Stimulated activated naive B cell treated with anti-CD40 and anti-IgM and Interleukin-4, amounts not matched to agents 10 μg/mL and 1 μg/mL and 100 μg/mL, for 72 hours (primary cell): ENCODE data around the gene FRMD8.

Experiments
- ATAC-seq, 2 donors: fragments of 150-1000 bp; cut with Tn5 transposase; replicated peaks; 2 replicates each; pipeline ENCODE4 v1.10.0; 2021; ENCODE audit warnings: moderate library complexity in 1 of 2
- DNase-seq: peaks from one replicate; pipeline ENCODE4 v3.0.0; 2021
- H3K27ac Mint-ChIP-seq: one replicate; pipeline ENCODE4 v1.8.0; 2022; ENCODE audit warnings: mild to moderate bottlenecking, mixed read lengths
- H3K27me3 Mint-ChIP-seq, 2 donors: one replicate each; pipeline ENCODE4 v1.8.0; 2022; ENCODE audit warnings: mixed read lengths in 2 of 2
- H3K36me3 Mint-ChIP-seq, 2 donors: one replicate each; pipeline ENCODE4 v1.8.0; 2022; ENCODE audit warnings: mixed read lengths in 2 of 2, mild to moderate bottlenecking in 1 of 2
- H3K4me1 Mint-ChIP-seq, 2 donors: one replicate each; pipeline ENCODE4 v1.8.0; 2022; ENCODE audit warnings: mixed read lengths in 2 of 2, mild to moderate bottlenecking in 1 of 2
- H3K4me3 Mint-ChIP-seq, 2 donors: one replicate each; pipeline ENCODE4 v1.8.0; 2022; ENCODE audit warnings: mild to moderate bottlenecking in 2 of 2, mixed read lengths in 2 of 2, moderate library complexity in 1 of 2
- H3K9me3 Mint-ChIP-seq, 2 donors: one replicate each; pipeline ENCODE4 v1.8.0; 2022; ENCODE audit warnings: mixed read lengths in 2 of 2, mild to moderate bottlenecking in 1 of 2

Gene FRMD8

DNA sequence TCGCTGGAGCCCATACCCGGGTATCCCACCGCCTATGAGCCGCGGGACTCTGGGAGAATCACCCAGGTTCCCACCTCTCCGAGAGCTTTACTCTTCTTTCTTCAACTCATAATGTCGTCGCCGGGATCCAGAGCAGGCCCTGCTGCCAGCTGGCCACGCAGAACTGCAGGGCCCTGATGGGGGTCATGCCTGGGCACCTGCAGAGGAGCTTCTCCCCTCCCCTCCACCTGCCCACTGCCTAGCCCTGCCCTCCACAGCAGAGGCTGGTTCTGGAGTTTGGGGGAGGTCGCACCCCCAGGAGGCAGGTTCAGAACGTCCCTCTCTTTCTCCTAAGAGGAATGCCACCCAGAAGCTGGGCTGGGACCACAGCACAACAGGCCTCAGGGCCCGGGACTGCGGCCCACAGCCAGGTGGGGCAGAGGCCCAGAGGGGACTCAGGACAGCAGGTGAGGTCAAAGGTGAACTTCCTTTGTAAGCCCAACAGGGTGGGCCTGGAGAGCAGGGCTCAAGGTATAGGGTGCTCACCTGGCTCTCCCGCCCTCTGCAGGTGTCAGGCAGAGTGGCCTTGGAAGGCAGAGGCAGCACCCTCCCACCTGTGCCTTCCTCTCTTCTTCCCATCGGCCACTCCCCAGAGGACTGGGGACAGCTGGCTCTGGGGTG lies 5.8 kb upstream of the FRMD8 start:
- no peak for DNase-seq
- Mint-ChIP-seq H3K27me3 (no peaks in the 10 kb centered on the region), H3K4me3 (peak overlapping the region; percentile 50 to 87), H3K9me3 (no peaks in the 10 kb centered on the region), H3K36me3 (peaks cover 0 to 2% of the 10 kb centered on the region in 2 donors), H3K4me1 (peaks cover 51 to 85% of the 10 kb centered on the region in 2 donors), H3K27ac (peak overlapping the region; percentile 96)
- no peak for ATAC-seq

DNA sequence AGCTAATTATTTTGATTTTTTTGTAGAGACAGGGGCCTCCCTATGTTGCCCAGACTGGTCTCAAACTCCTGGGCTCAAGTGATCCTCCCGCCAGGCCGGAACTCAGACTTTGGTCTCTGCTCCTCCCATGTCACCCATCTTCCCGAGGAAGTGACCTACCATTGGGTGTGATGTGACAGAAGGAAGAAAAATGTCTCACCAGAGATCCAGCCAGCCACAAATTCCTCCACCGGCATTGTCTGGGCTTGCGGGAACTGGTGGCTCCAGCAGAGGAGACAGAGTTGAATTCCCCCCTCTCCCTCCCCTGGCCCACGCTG lies 4.8 kb upstream of the FRMD8 start:
- peak in 1 of 2 donors; percentile 2 for ATAC-seq
- Mint-ChIP-seq H3K4me3 (peak overlapping the region; percentile 87 to 88), H3K36me3 (peaks cover 0 to 2% of the 10 kb centered on the region in 2 donors), H3K4me1 (peaks cover 53 to 81% of the 10 kb centered on the region in 2 donors), H3K27ac (peak overlapping the region; percentile 96), H3K27me3 (no peaks in the 10 kb centered on the region), H3K9me3 (no peaks in the 10 kb centered on the region)
- DNase-seq = peak; percentile 37

DNA sequence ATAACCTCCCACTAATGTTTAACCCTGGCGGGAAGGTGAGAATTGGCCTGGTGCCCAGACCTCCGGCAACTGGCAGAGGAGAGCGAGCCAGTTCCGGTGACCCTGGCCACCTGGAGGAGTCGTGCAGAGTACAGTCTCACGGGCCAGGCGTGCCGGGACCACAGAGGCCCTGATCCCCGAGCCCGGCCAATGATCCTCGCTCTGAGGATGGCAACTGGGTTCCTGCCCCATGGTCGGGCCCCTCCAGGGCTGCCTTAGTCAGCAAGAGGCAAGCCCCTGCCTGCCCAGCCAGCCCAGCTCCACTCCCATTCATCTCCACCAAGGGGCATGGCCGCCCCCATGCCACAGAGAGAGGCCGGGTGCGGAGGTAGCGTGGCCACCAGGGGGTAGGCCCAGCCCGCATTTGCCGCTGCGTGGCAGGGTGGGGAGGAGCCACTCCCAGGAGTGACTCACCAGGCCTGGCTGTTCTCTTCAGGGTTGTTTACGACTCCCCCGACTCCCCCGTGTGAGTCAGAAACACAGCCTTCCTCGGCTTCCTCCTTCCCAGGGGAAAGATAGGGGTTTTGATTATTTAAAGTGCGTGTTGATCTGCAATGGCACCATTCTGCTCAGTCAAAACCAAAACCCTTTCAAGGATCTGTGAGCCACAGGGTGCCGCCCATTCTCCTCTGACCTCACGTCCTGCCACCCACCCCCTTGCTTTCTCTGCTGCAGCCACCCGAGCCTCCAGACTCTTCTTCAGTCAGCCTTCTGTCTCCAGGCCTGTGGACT lies 4.2 kb upstream of the FRMD8 start, which contains the start of gene SLC25A45:
Gene SLC25A45, minus strand, starts transcription at position 614 of the 771 bp plus-strand sequence. CDS start 695 bp downstream, outside the sequence.
- Mint-ChIP-seq H3K9me3 (no peaks in the 10 kb centered on the region), H3K27ac (peak within 1 kb of the TSS; percentile 96), H3K27me3 (no peaks in the 10 kb centered on the region), H3K4me1 (peaks cover 51 to 82% of the 10 kb centered on the region in 2 donors), H3K4me3 (peak within 1 kb of the TSS; percentile 87 to 88), H3K36me3 (peaks cover 0 to 6% of the 10 kb centered on the region in 2 donors)
- DNase-seq (peak; percentile 95), ATAC-seq (peak; percentile 82 to 84)

DNA sequence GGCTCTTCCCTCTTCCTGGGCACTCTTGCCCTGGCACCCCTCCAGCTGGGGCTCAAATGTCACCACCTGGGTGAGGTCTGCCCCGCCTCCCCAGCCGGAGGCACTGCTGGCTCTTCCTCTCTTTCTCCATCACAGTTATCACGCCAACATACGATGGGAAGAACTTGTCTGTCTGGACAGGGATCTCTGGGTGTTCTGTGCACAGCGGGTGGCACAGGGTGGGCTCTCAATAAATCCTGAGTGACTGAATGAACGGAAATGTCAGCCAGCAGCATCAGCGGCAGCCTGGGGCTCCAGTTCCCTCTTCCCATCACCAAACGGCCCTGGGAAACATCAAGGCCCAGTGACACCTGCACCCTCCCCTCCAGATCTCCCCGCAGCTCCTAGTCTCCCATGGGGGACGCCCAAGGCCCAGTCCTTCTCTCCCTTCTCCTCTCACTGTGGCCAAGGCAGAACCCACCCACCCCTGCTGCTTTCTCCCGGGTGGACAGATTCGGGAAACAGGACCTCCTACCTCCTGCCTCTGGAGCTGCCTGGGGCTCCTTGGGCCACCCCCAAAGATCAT lies 3.6 kb upstream of the FRMD8 start:
- DNase-seq (no peak), ATAC-seq (no peak)
- Mint-ChIP-seq H3K27me3 (no peaks in the 10 kb centered on the region), H3K36me3 (peaks cover 0 to 6% of the 10 kb centered on the region in 2 donors), H3K9me3 (no peaks in the 10 kb centered on the region), H3K27ac (peak overlapping the region; percentile 96), H3K4me1 (peaks cover 44 to 80% of the 10 kb centered on the region in 2 donors), H3K4me3 (peak overlapping the region; percentile 87 to 88)

DNA sequence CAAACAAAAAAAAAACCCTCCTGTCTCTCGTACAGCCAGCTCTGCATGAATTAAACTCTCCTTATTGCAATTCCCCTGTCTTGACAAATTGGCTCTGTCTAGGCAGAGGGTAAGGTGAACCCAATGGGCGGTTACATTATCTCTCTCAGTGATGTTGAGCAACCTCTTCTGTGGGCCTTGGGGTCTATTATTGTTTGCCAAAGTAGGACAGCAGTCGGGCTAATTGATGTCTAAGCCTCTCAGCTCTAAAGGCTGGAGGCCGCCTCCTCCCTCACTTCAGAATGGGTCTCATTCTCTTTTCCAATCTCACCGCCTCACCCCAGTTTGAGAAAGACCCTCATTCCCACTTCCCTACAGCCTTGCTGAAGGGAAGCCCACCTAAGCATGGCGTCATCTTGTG lies 2.7 kb upstream of the FRMD8 start:
- Mint-ChIP-seq H3K27ac (peak overlapping the region; percentile 83), H3K4me1 (peaks cover 42 to 80% of the 10 kb centered on the region in 2 donors), H3K9me3 (no peaks in the 10 kb centered on the region), H3K36me3 (peaks cover 3 to 13% of the 10 kb centered on the region in 2 donors), H3K27me3 (no peaks in the 10 kb centered on the region), H3K4me3 (peak overlapping the region; percentile 1 to 87)
- no peak for DNase-seq
- no peak for ATAC-seq

DNA sequence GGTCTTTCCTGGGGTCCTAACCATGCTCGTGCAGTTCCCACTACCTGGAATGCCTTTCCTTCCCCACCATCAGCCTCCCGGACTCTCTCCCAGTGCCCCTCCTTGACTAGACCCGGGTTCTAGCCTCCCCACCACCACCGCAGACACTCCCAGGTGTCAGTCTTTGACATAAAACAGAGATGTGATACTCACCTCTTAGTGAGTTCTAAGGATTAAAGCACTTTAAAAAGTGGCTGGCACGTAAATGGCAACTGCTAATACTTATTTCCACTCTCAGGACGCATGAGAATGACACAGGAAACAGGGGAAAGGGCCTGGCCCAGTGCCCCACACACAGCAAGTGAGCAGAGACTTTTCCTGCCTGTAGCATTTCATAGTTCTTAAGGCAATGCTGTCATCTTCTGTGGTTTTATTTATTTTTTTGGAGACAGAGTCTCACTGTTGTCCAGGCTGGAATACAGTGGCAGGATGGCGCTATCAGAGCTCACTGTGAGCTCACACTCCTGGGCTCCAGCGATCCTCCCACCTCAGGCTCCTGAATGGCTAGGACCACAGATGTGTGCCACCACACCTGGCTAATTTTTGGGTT lies 2.0 kb upstream of the FRMD8 start:
- peaks cover 49 to 81% of the 10 kb centered on the region in 2 donors for H3K4me1 Mint-ChIP-seq
- no peaks in the 10 kb centered on the region for H3K27me3 Mint-ChIP-seq
- DNase-seq (no peak), ATAC-seq (no peak)
- H3K9me3 Mint-ChIP-seq = no peaks in the 10 kb centered on the region
- H3K27ac Mint-ChIP-seq = peak overlapping the region; percentile 83
- peaks cover 8 to 19% of the 10 kb centered on the region in 2 donors for H3K36me3 Mint-ChIP-seq
- peak overlapping the region; percentile 50 to 87 for H3K4me3 Mint-ChIP-seq

DNA sequence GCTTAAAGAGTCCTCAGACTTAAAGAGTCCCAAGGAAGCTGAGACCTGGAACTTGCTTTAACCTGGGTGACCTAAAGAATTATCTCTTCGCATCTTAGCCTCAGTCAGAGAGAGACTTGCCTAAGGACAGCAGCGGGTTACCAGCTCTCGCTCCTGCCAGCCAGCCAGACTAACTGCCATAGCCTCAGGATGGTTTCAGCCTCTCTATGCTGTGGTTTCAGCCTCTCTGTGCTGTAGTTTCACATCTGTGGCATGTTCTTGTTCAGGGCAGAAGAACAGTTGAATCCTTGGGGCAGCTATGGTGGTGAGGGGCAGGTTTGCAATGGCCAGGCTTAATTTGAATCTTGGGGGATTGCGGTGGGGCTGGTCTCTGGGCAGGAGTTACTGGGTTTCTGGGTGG lies 2.3 kb downstream of the FRMD8 start:
- peak overlapping the region; percentile 21 to 60 for H3K4me3 Mint-ChIP-seq
- H3K27me3 Mint-ChIP-seq = no peaks in the 10 kb centered on the region
- H3K27ac Mint-ChIP-seq = peak overlapping the region; percentile 33
- DNase-seq (no peak), ATAC-seq (no peak)
- peaks cover 54 to 78% of the 10 kb centered on the region in 2 donors for H3K4me1 Mint-ChIP-seq
- no peaks in the 10 kb centered on the region for H3K9me3 Mint-ChIP-seq
- H3K36me3 Mint-ChIP-seq = peaks cover 30 to 45% of the 10 kb centered on the region in 2 donors

DNA sequence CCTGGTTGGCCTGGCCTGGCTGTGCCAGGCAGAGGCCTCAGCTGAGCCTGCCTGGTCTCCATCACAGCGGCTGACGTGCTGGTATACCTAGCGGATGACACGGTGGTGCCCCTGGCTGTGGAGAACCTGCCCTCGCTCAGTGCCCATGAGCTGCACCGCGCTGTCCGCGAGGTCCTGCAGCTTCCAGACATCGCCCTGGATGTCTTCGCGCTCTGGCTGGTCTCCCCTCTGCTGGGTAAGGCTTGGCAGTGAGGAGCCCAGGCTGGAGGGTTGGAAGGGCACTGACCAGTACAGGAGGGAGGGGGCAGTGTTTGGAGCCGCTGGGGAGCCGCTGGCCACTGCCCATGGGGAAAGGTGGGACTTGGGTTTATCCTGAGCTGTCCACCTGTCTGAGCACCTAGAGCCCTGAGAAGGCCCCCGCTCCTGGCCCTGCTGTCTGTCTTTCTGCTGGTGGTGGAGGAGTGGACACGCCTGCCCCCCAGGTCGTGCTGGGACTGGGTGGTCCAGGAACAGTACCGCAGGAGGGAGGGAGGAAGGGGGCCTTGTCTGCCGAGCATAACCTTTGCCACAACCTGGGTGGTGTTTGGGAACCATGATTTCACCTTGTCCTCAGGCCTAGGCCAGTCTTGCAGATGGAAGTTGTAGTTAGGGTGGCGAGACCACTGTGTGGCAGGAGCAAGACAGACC lies 3.0 kb downstream of the FRMD8 start:
- Mint-ChIP-seq H3K27me3 (no peaks in the 10 kb centered on the region), H3K9me3 (no peaks in the 10 kb centered on the region), H3K4me1 (peaks cover 47 to 71% of the 10 kb centered on the region in 2 donors), H3K36me3 (peaks cover 30 to 48% of the 10 kb centered on the region in 2 donors), H3K4me3 (peak overlapping the region; percentile 5 to 60), H3K27ac (peak overlapping the region; percentile 33)
- DNase-seq (no peak), ATAC-seq (no peak)

DNA sequence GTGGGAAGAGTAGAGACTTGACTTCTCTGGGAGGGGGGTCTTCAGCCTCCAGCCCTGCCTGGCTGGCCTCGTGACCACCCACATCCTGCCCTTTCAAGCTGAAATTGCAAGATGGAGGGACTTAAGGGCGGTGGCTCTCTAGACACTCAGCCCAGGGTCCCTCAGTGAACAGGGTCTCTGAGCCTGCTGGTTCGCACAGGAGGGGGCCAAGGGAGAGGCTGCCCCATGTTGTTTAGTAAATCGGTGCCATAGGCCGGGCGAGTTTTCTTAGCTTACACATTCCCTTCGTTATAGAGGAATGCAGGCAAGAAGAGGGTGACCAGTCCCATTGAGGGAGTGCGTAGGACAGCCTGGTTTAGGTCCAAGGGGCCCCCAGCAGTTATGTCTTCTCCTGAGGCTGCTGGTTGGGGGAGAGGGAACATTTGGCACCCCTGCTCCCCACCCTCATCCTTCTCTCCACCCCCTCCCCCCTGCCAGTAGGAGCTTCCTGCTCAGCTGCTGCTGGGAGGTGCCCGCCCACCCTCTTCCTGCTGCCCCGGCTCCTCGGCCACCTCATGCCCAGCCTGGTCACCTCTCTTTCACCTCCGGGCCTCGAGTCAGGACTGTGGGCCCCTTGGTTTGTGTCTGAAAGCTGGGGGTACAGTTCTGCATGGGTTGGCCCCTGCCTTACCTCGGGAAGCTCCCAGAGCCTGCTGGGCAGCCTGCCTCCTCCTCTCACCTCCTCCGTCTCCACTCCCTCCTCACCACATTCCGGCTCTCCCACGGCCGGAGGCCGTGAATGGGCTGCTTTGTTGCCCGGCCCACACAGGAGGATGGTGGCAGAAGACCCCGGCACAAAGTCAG lies 3.9 kb downstream of the FRMD8 start:
- no peak for ATAC-seq
- H3K4me3 Mint-ChIP-seq = peak overlapping the region in 1 of 2 donors; percentile 32
- no peaks in the 10 kb centered on the region for H3K27me3 Mint-ChIP-seq
- no peak for DNase-seq
- H3K9me3 Mint-ChIP-seq = no peaks in the 10 kb centered on the region
- peaks cover 30 to 48% of the 10 kb centered on the region in 2 donors for H3K36me3 Mint-ChIP-seq
- peak overlapping the region; percentile 75 for H3K27ac Mint-ChIP-seq
- peaks cover 40 to 62% of the 10 kb centered on the region in 2 donors for H3K4me1 Mint-ChIP-seq

DNA sequence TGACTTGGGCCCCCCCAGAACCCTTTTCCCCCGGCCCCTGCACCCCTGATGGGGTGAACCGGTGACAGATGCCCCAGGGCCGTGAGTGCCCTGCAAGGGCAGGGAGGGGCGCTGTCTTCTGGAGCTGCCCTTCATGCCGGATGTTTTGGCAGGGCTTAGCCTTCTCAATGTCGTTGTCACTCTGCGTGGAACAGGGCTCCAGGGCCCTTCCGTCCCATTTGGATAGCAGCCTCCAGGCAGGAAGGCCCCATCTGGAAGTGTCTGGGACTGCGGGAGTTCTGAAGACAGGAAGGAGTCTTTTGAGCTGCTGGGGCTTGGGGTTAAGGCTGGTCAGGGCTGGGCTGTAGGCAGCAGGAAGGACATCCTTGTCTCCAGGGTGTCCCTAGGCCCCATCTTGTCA lies 4.6 kb downstream of the FRMD8 start:
- ATAC-seq (no peak), DNase-seq (no peak)
- Mint-ChIP-seq H3K36me3 (peaks cover 35 to 51% of the 10 kb centered on the region in 2 donors), H3K4me1 (peaks cover 38 to 61% of the 10 kb centered on the region in 2 donors), H3K27me3 (no peaks in the 10 kb centered on the region), H3K27ac (peak overlapping the region; percentile 75), H3K9me3 (no peaks in the 10 kb centered on the region), H3K4me3 (peak overlapping the region in 1 of 2 donors; percentile 32)

DNA sequence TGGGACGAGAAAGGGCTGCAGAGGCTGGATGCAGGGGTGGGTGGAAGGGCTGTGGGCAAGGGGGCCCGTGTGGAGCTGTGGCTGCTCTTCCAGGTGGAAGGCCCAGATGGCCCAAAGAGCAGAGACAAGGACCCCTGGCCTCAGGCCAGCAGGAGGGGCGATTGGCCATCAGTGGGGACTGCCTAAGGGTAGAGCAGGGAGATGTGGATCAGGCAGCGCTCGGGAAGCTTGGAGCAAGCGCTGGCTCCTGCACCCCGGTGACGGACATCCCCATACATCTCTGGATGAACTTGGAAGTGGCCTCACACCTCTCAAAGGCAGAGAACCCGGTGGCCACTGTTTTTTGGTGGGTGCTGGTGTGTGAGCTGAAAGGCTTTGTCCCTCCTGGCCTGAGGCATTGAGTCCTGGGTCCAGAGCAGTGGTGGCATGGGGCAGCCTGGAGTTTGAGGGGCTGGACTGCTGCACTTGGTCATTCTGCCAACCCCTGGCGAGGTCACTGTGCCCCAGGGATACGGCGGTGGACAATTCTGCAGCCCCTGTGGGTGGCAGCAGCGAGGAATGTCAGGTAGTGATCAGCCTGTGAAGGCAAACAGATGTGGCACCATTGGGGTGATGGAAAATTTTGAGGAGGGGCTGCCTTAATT lies 5.9 kb downstream of the FRMD8 start:
- no peaks in the 10 kb centered on the region for H3K9me3 Mint-ChIP-seq
- peaks cover 42 to 55% of the 10 kb centered on the region in 2 donors for H3K36me3 Mint-ChIP-seq
- no peaks in the 10 kb centered on the region for H3K27me3 Mint-ChIP-seq
- peaks cover 38 to 59% of the 10 kb centered on the region in 2 donors for H3K4me1 Mint-ChIP-seq
- no peak overlapping the region for H3K4me3 Mint-ChIP-seq
- ATAC-seq (no peak), DNase-seq (no peak)
- H3K27ac Mint-ChIP-seq = peak overlapping the region; percentile 65

DNA sequence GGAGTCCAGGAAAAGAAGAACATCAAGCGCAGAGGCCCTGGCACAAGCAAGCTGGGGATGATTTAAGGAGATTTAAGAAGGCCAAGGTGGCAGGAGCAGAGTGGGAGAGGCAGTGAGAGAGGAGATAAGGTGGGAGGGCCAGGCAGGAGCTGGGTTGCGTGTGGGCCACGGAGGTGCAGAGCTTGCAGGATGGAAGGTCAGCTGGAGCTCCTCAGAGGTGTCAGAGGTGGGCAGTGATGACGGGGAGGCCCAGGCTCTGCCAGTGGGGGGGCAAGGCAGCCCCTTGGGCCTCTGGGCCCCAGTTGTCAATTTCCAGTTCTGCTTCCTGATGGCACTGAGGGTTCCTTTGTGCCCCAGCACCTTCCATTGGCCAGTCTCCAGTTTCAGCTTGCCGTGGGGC lies 6.5 kb downstream of the FRMD8 start:
- Mint-ChIP-seq H3K9me3 (no peaks in the 10 kb centered on the region), H3K27me3 (no peaks in the 10 kb centered on the region), H3K36me3 (peaks cover 44 to 58% of the 10 kb centered on the region in 2 donors), H3K4me3 (no peak overlapping the region), H3K27ac (peak overlapping the region; percentile 32), H3K4me1 (peaks cover 40 to 54% of the 10 kb centered on the region in 2 donors)
- ATAC-seq (no peak), DNase-seq (no peak)
